ENCODE data around the gene OVOL2. TPM values are rescaled to one million over a fixed set of nuclear protein-coding genes. Genes with fewer than 3 reads are reported as not detected.

Gene OVOL2
- total and polyA plus RNA-seq, 8 donors = 5.8 to 10.5 (median 7.9) TPM

DNA sequence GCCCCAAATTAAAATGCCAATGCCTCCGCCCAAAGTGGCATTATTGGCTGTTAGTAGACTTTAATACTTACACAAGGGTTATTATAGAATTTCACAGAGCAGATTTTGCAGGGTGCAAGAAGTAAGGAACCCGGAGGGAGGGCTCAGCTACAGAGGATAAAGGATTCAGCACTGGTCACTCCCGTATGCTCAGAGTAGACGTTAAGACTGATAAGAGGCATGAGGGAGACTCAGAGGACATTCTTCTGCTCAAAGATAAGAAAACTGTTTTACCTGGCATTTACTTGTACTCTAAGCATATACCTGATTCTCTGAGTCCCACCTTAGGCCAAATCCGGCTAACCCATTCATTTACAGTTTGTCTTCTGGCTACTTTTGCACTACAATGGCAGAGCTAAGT is 36.5 kb upstream of the OVOL2 start:
- Histone ChIP-seq H3K9me3 (no peaks in the 10 kb centered on the region), H3K36me3 (no peaks in the 10 kb centered on the region), H3K27me3 (peaks cover 0 to 11% of the 10 kb centered on the region in 2 donors), H3K4me1 (no peaks in the 10 kb centered on the region), H3K27ac (no peak overlapping the region), H3K4me3 (no peak overlapping the region)
- intact Hi-C loops (cut with DNase I) = no loop called here
- TF ChIP-seq, protein P1, sequence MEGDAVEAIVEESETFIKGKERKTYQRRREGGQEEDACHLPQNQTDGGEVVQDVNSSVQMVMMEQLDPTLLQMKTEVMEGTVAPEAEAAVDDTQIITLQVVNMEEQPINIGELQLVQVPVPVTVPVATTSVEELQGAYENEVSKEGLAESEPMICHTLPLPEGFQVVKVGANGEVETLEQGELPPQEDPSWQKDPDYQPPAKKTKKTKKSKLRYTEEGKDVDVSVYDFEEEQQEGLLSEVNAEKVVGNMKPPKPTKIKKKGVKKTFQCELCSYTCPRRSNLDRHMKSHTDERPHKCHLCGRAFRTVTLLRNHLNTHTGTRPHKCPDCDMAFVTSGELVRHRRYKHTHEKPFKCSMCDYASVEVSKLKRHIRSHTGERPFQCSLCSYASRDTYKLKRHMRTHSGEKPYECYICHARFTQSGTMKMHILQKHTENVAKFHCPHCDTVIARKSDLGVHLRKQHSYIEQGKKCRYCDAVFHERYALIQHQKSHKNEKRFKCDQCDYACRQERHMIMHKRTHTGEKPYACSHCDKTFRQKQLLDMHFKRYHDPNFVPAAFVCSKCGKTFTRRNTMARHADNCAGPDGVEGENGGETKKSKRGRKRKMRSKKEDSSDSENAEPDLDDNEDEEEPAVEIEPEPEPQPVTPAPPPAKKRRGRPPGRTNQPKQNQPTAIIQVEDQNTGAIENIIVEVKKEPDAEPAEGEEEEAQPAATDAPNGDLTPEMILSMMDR (IDR thresholded peaks at IDR 0.05) = no peak
- DNase-seq = no peak
- no peak for ATAC-seq

DNA sequence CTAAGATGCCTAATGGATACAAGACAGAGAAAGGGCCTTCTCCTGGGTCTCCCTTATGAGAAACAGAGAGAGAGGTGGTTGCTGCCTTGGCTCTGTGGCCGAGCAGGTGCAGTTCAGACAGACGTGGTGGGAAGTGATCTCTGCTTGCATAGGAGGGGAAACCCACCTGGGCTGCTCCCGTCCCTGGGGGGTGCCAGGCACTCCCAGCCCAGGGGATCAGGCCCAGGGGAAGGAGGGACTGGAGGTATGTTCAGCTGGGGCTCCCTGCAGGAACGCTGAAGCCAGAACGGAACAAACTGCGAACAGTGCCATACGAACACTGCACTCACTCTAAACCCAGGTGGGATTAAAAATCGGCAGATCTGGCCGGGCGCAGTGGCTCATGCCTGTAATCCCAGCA is 35.7 kb upstream of the OVOL2 start:
- no peak for ATAC-seq
- TF ChIP-seq, protein P1 (IDR thresholded peaks at IDR 0.05) = no peak

DNA sequence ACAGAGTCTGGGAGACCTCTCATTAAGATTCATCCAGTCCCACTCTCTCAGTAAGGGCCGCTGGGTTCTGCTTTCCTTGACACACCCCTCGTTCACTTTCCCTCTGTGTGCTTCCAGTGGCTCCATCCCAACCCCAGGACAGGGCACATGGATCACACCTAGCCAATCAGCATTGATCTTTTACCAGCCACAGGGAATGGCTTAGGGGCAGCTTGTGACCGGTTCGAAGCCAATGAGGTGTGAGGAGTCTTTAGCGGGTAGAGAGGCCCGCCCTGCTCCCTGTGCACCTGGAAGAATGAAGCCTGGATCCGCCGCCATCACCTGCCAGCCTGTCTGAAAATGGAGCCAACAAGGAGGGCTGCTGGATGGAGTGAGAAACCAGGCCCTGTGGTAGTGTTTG is 35.2 kb upstream of the OVOL2 start:
- H3K36me3 ChIP-seq = no peaks in the 10 kb centered on the region
- TF ChIP-seq, protein P1 (IDR thresholded peaks at IDR 0.05) = no peak
- H3K4me3 ChIP-seq = no peak overlapping the region
- H3K27me3 ChIP-seq = peaks cover 0 to 11% of the 10 kb centered on the region in 2 donors
- no peak for DNase-seq
- no peaks in the 10 kb centered on the region for H3K4me1 ChIP-seq
- no peak for ATAC-seq
- no peaks in the 10 kb centered on the region for H3K9me3 ChIP-seq
- H3K27ac ChIP-seq = no peak overlapping the region
- intact Hi-C loops (cut with DNase I) = no loop called here

More for the DNA sequence above, 35.7 kb upstream of the OVOL2 start:
- intact Hi-C loops (cut with DNase I) = no loop called here
- no peak for DNase-seq
- no peak overlapping the region for H3K4me3 ChIP-seq
- no peaks in the 10 kb centered on the region for H3K4me1 ChIP-seq
- H3K36me3 ChIP-seq = no peaks in the 10 kb centered on the region
- H3K9me3 ChIP-seq = no peaks in the 10 kb centered on the region
- no peak overlapping the region for H3K27ac ChIP-seq
- H3K27me3 ChIP-seq = peaks cover 0 to 11% of the 10 kb centered on the region in 2 donors

DNA sequence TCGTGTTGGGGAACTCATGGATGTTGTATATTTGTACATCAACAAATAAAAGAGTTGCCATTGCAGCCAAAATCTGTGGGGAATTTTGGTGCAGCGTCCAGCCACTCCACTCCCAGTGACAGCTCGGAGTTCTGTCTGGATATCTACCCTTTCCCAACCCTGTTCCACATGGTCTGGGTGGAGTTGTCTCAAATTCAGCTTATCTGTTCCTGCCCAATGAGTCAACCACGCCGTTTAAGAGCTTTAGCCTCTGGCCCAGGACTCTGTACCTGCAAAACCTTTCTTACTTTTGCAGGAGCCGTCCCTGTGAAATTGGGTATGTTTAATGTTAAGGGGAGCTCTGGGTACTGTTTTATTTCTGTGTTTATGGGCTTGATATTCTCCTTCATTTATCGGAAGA is 33.9 kb upstream of the OVOL2 start:
- H3K4me3 ChIP-seq = no peak overlapping the region
- no peak overlapping the region for H3K27ac ChIP-seq
- no peaks in the 10 kb centered on the region for H3K4me1 ChIP-seq
- no peak for ATAC-seq
- H3K36me3 ChIP-seq = no peaks in the 10 kb centered on the region
- no peak for DNase-seq
- TF ChIP-seq, protein P1 (IDR thresholded peaks at IDR 0.05) = no peak
- H3K9me3 ChIP-seq = no peaks in the 10 kb centered on the region
- intact Hi-C loops (cut with DNase I) = no loop called here
- H3K27me3 ChIP-seq = peaks cover 0 to 11% of the 10 kb centered on the region in 2 donors

DNA sequence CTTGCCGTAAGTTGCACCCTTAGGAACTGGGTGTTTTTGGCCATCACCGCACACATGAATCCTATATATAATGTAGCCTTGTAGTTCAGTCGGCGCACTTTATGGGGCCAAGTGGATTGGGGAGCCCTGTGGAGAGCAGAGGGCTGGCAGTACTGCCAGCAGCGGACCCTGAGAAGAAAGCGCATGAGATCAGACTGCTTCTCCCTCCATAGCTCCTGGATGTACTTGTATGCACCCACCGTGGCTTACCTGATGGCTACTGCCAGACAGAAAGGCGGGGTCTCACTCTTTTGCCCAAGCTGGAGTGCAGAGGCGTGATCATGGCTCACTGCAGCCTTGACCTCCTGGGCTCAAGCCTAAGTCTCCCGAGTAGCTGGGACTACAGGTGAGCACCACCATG is 32.8 kb upstream of the OVOL2 start:
- H3K4me3 ChIP-seq = no peak overlapping the region
- no peaks in the 10 kb centered on the region for H3K9me3 ChIP-seq
- ATAC-seq (no peak), DNase-seq (no peak)
- intact Hi-C loops (cut with DNase I) = no loop called here
- peaks cover 0 to 11% of the 10 kb centered on the region in 2 donors for H3K27me3 ChIP-seq
- TF ChIP-seq, protein P1 (IDR thresholded peaks at IDR 0.05) = no peak
- H3K27ac ChIP-seq = no peak overlapping the region
- H3K4me1 ChIP-seq = no peaks in the 10 kb centered on the region
- H3K36me3 ChIP-seq = no peaks in the 10 kb centered on the region
